Hindlimb muscle (tissue), 1 donor: ENCODE results near the gene MYL4. TPM values are rescaled to one million over a fixed set of nuclear protein-coding genes. Genes with fewer than 3 reads are reported as not detected.
"Not testable (repeated sequence)": the region's sequence is repeated elsewhere in the genome, so short reads cannot be mapped to it uniquely, and the experiment has no call there.

Experiments used
- DNase-seq: peaks from one replicate; pipeline ENCODE4 v3.0.0-alpha.2; 2013
- polyA plus RNA-seq: library from polyadenylated mRNA; unstranded; fragments of 120-200 nt; gene quantifications from one replicate; pipeline ENCODE4 v1.2.1, GENCODE V29; 2013; ENCODE audit not compliant: insufficient read length

Gene MYL4
- polyA plus RNA-seq, 1 donor, result 1,610 TPM

GRCh38 chr17:47193931-47194511, 15.1 kb upstream of the MYL4 start:
- DNase-seq, result no peak

GRCh38 chr17:47197821-47198220, 11.3 kb upstream of the MYL4 start:
- no peak for DNase-seq

DNA sequence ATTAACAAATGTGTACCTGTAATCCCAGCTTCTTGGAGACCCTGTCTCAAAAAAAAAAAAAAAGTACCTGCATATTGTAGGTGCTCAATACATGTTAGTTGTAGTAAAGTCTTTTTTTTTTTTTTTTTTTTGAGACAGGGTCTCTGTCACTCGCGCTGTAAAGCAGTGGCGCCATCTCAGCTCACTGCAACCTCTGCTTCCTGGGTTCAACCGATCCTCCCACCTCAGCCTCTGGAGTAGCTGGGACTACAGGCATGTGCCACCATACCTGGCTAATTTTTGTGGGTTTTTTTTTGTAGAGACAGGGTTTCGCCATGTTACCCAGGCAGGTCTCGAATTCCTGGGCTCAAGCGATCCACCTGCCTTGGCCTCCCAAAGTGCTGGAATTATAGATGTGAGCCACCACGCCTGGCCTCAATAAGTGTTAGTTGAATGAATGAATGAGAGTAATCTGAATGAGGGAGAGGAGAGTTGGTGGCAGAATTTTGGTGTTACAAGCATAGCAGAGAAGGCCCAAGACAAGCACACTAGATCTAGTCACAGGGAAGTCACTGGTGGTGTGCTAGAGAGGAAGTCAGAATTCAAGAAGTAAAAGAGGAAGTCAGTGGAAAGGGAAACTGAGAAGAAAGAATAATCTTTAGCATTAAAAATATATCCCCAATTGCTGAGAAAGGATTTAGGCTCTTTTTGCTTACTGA, 9.4 kb upstream of the MYL4 start:
- DNase-seq, result no peak

DNA sequence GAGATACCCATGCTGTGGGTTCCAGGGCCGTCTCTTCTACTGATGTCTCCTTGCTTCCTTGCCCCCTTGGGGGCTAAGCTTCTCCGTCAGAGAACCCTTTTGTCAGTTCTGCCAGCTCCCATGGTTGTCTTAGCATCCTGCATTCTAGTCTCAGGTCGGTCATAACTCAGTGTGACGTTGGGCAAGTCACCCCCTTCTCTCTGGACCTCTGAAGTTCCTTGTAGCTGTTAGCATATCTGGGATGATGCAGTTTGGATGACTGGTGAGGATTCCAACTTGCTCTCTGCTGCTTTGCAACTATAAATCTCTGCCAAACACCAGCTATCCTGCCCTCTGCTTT, 8.9 kb upstream of the MYL4 start:
- DNase-seq, result no peak

DNA sequence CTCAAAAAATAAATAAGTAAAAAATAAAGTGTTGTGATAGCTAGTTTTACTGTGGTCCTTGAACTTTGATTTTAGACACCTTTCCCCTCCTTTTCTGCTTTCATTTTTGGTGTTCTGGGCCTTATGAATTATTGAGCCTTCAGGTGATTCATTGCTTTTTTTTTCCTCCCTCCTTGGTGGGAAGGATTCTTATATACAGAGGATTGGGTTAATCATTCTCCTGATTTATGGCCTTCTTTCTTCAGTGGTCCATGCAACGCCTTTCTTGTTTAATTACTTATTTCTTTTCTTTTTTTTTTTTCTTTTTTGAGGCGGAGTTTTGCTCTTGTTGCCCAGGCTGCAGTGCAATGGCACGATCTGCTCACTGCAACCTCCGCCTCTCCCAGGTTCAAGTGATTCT, 8.0 kb upstream of the MYL4 start:
- no peak for DNase-seq

- DNase-seq, result no peak
These were observed 5.0 kb upstream of the MYL4 start for GRCh38 chr17:47203984-47204721.

DNA sequence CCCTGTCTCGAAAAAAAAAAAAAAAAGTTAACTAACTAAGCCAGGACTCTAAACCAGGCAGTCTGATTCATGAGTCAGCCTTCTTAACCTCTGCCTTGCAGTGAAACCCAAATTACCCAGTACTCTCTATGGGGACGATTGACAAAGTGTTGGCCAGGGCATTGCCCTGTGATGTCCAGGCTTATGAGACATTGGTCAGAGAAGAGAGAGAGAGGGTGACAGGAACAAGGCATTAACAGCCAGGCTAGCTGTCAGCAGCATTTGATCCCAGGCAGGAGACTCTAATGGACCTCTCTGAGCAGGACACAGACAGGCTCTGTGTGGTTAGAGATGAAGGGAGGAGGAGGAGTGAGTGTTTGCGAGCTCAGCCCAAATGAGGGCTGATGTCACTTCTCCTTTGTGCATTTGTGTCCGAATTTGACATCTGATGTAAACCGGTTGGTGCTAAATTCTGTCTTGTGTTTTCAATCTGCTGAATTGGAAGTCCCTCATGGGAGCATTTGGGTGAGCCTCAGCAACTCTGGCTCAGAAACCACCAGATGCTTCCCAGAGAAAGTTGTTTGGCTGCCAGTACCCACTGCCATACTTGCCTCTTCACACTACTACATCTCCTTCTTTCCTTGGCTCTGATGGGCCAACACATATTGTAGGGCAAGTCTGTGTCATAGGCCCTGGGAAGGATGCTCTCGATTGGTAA, 4.3 kb upstream of the MYL4 start:
- no peak for DNase-seq

- no peak for DNase-seq
These were observed 3.7 kb upstream of the MYL4 start for GRCh38 chr17:47205419-47205963.

GRCh38 chr17:47207143-47208067, 1.7 kb upstream of the MYL4 start:
- DNase-seq, result no peak

GRCh38 chr17:47209499-47209898, 351 bp downstream of the MYL4 start:
- DNase-seq, result no peak

GRCh38 chr17:47210105-47210504, 957 bp downstream of the MYL4 start:
- DNase-seq, result no peak

- no peak for DNase-seq
These were observed 1.6 kb downstream of the MYL4 start for GRCh38 chr17:47210779-47211178.

- no peak for DNase-seq
These were observed 3.3 kb downstream of the MYL4 start for GRCh38 chr17:47212458-47212857.

DNA sequence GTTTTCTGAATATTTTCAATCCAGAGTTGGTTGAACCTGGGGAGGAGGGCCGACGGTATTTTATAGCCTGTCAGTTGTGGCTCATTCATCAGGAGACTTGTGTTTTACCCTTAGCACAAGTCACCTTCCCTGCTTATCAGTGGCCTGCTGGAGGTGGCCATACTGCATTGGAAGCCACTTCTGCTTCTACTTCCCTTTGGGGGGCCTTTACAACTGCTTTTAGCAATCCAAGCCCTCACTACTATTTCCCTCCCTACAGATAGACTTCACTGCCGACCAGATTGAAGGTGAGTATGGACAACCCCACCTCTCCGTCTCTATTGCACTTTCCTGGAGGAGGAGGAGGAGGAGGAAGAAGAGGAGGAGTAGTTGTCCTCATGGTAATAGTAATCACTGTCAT, 4.4 kb downstream of the MYL4 start:
- no peak for DNase-seq

DNA sequence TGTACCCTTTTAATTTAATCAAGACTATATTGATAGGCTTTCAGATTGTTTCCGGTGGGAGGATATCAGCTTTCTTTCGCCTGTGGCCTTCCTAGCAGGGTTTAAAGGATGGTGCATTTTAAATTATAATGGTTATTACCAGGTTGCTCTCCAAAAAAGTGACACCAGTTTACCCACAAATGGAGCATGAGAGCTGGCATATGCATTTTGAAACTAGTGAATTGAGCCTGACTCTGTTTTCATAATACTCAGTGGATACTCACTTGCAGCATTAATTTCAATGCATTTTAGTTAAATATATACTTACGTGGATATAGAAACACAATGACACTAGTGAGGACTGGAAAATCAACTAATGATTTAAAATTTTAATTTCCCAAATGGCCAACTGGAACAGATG, 5.8 kb downstream of the MYL4 start:
- DNase-seq, result no peak

DNA sequence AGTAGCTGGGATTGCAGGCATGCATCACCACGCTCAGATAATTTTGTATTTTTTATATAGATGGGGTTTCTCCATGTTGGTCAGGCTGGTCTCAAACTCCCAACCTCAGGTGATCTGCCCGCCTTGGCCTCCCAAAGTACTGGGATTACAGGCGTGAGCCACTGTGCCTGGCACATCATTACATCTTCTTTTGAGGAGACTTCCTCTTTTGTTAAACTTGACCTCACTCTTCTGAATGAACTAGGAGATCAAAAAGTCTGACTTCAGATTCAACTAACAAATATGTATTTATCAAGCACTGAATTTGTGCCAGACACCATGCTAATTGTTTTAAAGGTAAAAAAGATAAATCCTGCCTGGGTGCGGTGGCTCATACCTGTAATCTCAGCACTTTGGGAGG, 7.7 kb downstream of the MYL4 start:
- not testable (repeated sequence) for DNase-seq

DNA sequence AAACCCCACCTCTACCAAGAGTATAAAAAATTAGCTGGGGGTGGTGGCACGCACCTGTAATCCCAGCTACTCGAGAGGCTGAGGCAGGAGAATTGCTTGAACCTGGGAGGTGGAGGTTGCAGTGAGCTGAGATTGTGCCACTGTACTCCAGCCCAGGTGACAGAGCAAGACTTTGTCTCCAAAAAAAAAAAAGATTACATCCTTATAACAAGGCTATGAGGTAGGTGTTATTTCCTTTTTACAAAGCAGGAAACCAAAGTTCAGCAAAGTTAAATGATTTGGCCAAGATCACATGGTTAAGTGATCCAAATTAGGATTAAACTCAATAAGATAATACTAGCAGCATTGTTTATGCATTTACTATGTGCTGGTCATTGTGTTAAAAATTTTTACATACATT, 8.1 kb downstream of the MYL4 start:
- DNase-seq, result not testable (repeated sequence)

GRCh38 chr17:47218896-47219430, 9.8 kb downstream of the MYL4 start:
- no peak for DNase-seq

DNA sequence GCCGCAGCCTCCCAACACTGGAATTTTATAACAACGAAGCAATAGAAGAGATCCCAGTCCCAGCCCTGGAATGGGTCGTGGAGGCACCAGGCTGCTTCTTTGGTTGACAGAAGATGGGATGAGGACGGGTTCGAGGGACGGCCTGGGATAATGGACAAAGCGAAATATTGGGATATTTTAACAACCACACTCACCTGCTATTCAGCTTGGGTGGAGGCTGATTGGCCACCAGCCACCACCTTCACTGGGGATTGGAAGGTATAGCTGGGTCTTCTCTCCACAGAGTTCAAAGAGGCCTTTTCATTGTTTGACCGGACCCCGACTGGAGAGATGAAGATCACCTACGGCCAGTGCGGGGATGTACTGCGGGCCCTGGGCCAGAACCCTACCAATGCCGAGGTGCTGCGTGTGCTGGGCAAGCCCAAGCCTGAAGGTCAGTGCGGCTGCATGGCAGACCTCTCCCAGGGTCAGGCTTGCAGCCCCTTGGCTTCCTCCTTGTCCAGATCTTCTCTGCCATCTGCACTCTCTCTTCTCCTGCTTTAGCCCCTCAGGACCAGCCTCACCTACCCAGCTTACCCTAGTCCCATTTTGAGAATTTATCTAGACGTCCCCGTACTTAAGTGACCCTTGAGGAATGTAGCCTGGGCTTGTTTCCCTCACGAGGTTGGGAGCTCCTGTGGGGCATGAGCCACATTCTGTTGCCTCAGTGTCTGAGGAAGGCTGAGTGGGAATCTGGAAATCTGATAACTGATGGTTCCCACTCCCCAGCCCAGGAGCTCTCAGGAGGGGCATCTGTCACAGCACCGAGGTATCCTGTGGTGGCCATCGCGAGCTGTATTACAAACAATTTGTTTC, 10.7 kb downstream of the MYL4 start:
- no peak for DNase-seq

- DNase-seq, result no peak
These were observed 11.4 kb downstream of the MYL4 start for GRCh38 chr17:47220531-47220999.

DNA sequence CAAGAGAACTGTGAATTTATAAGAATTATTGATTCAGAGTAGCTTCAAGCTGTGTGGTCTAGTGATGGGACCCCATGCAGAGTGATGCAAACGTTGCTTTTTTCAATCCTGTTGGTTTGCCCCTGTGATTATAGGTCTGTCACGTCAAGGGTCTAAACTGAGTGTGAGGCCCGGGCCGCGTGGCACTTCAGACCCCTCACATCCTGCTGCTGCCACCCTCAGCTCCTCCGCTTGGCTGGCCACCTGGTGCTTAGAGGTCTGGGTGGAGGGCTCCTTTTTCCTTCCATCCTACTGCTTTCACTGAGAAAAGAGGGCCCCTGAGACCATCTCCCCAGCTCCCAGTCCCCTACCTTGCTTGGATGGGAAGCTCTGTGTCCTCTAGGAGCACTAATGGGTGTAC, 12.0 kb downstream of the MYL4 start:
- DNase-seq, result no peak
